ENCODE measurements around the gene PODNL1.
"Not testable (repeated sequence)": the region's sequence is repeated elsewhere in the genome, so short reads cannot be mapped to it uniquely, and the experiment has no call there.

The PODNL1 gene

GRCh38 chr19:13938301-13939064 is at the start of gene PODNL1:
TSS of gene PODNL1 (minus strand) at chr19:13938417. CDS start at chr19:13938181, 236 bp downstream.
- DNase-seq: no peak

DNA sequence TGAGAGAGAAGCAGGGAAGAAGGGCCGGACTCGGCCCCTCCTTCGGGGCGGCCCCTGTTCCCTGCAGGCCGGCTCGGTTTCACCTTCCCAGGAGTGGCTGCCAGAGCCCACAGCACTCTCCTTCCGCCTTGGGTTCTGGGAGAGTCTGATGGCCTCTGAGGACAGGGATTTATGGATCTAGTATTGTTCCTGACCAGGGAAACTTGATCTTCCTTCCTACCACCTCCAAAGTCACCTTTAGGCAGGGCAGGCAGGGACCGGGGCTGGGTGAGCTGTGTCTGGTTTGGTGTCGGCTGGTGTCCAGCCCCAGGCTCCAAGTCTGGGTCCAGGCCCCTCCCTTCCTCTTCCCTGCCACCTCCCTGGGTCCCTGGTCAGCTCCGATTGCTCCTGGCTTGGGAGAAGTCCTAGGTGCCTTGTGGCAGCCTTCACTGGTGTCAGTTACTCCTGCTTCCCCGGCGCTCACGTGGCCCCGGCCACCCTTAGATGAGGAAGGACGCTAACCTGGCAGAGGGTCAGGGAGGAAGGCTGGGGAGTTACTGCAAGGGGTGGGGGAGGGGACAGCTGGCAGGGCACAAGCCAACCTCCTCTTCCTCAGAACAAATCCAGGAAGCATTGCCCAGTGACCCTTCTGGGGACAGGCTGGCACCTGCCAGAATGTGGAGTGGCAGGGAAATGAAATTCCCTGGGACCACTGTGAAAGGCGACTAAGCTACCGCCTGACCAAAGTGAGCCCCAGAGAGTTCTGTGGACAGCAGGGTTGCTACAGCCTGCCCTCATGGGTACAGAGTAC is 49.1 kb upstream of the PODNL1 start:
- no peak for DNase-seq

GRCh38 chr19:13986348-13986904 is 48.2 kb upstream of the PODNL1 start:
- DNase-seq: peak; percentile 98

GRCh38 chr19:13985771-13986347 is 47.6 kb upstream of the PODNL1 start:
- DNase-seq: no peak

DNA sequence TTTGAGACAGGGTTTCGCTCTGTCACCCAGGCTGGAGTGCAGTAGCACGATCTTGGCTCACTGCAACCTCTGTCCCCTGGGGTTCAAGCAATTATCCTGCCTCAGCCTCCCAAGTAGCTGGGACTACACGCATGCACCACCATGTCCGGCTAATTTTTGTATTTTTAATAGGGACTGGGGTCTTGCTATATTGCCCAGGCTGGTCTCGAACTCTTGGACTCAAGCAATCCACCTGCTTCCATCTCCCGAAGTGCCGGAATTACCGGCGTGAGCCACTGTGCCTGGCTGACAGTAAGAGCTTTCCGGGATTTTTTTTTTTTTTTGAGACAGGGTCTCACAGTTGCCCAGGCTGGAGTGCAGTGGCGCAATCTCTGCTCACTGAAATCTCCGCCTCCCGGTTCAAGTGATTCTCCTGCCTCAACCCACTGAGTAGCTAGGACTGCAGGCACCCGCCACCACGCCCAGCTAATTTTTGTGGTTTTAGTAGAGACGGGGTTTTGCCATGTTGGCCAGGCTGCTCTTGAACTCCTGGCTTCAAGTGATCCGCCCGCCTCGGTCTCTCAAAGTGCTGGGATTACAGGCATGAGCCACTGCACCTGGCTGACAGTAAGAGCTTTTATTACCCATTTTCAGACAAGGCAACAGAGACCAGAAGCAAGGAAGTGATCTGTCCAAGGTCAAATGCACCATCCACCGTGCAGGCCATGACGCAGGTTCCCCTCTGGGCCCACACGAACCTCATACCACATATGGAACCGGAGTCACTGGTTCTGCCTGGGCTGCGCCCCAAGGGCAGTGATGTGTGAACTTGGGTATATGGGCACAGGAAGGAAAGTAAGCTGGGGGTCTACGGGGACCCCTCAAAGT is 46.9 kb upstream of the PODNL1 start:
- DNase-seq: no peak

- DNase-seq: no peak
Measured at GRCh38 chr19:13984186-13984585, 46.0 kb upstream of the PODNL1 start.

- DNase-seq: peak; percentile 42
Measured at GRCh38 chr19:13983213-13983889, 45.1 kb upstream of the PODNL1 start.

- DNase-seq: no peak
Measured at GRCh38 chr19:13982773-13983172, 44.6 kb upstream of the PODNL1 start.

DNA sequence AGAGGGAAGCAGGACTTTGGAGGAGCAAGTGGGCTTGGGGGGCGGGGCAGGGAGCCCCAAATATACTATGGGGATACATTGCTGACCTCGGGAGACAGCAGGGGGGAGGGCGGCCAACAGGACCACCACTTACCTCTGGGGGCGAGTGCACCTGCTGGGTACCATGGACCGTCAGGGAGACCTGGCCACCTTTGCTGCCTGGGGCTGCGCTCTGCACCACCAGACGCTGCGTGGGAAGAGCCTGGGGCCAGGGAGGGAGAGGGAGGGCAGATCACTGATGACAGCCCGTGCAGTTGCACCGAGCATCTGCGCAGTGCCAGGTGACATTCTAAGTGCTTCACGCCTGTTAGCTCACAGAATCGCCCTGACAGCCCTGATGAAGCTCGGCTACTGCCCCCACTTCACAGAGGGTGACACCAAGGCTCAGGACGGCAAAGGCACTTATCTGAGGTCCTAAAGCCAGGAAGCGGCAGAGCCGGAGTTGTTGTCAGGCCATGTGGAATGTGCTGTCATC is 43.8 kb upstream of the PODNL1 start:
- no peak for DNase-seq

DNA sequence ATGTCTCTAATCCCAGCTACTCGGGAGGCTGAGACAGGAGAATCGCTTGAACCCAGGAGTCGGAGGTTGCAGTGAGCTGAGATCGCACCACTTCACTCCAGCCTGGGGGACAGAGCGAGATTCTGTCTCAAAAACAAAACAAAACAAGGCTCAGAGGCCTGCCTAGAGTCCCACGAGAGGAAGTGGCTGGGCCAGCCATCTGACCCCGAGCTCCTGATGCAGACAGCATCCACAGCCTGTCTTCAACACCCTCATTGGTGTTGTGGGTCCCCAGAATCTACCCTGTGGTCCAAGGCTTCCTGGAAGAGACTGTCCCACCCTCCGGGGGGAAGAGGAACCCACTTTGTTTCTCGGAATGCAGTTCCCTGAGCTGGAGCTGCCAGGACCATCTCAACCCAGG is 43.2 kb upstream of the PODNL1 start:
- no peak for DNase-seq

DNA sequence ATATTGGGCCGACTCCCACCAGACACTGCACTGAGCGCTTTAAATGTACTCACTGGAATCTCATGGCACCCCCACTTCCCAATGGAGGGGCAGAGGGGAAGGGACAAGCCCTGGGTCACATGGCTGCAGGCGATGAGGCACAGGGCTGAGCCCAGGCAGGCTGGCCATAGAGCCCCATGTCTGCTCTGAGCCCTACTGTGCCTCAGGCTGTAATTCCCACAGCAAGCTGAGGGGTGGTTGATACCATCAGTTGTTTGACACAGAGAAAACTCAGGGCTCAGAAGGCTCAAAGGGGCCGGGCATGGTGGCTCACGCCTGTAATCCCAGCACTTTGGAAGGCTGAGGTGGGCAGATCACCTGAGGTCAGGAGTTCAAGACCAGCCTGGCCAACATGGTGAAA is 42.8 kb upstream of the PODNL1 start:
- no peak for DNase-seq

- DNase-seq: no peak
Measured at GRCh38 chr19:13980340-13980739, 42.1 kb upstream of the PODNL1 start.

- no peak for DNase-seq
Measured at GRCh38 chr19:13979686-13980085, 41.5 kb upstream of the PODNL1 start.

DNA sequence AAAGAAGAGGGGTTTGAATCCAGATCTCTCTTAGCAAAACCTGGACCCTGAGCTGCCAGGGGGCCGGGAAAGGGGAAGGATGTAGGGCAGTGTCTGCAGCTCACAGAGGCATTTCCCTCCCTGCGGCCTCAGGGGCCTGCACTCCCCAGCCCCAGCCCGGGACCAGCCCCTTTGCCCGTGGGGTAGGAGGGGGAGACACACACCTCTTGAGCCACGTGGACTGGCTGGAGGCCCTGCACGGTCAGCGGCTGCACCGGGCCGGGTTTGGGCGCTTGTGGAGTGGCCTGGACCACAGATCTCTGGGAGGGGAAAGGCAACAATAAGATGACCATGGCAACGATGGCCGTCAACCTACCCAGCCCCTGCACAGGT is 41.0 kb upstream of the PODNL1 start:
- DNase-seq: no peak

GRCh38 chr19:13978351-13979243 is 40.4 kb upstream of the PODNL1 start:
- peak; percentile 24 for DNase-seq

DNA sequence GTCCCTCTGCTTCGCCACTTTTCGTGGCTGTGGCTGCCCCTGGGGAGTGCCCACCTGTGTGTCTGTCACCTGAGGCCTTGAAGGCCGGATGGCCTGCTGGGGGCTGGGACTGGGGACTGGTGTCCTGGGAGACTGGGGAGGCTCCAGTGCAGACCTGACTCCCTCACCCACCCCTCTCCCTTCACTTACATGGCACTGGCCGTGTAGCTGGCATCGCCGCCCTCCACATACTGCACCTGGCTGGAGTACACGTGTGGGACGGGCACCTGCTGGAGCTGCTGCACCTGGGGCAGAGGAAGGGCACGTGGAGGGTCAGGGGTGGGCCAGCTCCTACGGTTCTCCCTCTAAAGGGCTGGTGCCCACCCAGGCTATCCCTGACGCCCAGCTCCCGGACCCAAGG is 39.6 kb upstream of the PODNL1 start:
- DNase-seq: no peak

GRCh38 chr19:13976446-13976845 is 38.2 kb upstream of the PODNL1 start:
- no peak for DNase-seq

GRCh38 chr19:13975870-13976269 is 37.7 kb upstream of the PODNL1 start:
- DNase-seq: no peak

GRCh38 chr19:13974073-13974472 is 35.9 kb upstream of the PODNL1 start:
- peak; percentile 65 for DNase-seq

- DNase-seq: not testable (repeated sequence)
Measured at GRCh38 chr19:13973479-13973878, 35.3 kb upstream of the PODNL1 start.

Measured in activated naive CD4-positive, alpha-beta T cell treated with anti-CD3 and anti-CD28 coated beads, Interleukin-2, amount 50 U/mL, for 16 hours (primary cell).